ENCODE measurements around the gene TFR2. TPM values are rescaled to one million over a fixed set of nuclear protein-coding genes. Genes with fewer than 3 reads are reported as not detected.
A peak's percentile ranks its signal among the peaks of the same experiment; 100 is the strongest.

The TFR2 gene
- total and polyA plus RNA-seq, 2 experiments from 2014 or later, result 3.7 to 4.2 TPM

DNA sequence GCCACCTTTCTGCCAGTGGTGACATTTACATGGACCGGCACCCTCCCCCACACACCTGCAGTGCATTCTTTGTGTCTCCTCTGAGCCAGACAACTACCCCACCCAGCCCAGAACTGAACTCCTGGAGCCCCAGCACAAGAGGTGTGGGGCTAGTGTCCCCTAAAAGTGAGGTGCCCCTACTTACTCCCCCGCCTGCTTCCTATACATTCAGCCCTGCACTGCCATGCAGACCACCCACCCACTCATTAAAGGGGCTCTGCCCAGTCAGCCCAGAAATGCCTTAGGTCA is 69.6 kb downstream of the TFR2 start:
- H3K27ac Mint-ChIP-seq, result peak overlapping the region; percentile 85
- peaks cover 36% of the 10 kb centered on the region for H3K4me1 Mint-ChIP-seq
- H2AFZ ChIP-seq, result no peak overlapping the region
- peak overlapping the region; percentile 69 for H3K27ac ChIP-seq (ENCODE audit: low read depth)
- peaks cover 12% of the 10 kb centered on the region for H3K36me3 Mint-ChIP-seq (ENCODE audit: low read depth)
- peaks cover 36% of the 10 kb centered on the region for H3K4me1 ChIP-seq (ENCODE audit: insufficient read depth)
- H4K20me1 ChIP-seq (replicated peaks; ENCODE audit: insufficient read depth), result no peaks in the 10 kb centered on the region
- H3K4me3 ChIP-seq, result peak overlapping the region; percentile 30; the same call in 1 of the 2 replicates
- H3F3A ChIP-seq (replicated peaks; ENCODE audit: low read depth), result peaks cover 12% of the 10 kb centered on the region; the same call in 1 of the 2 replicates
- H3K27me3 ChIP-seq (ENCODE audit: insufficient read depth), result peaks cover 13% of the 10 kb centered on the region; the same call in 1 of the 2 replicates
- H3K9me2 ChIP-seq (ENCODE audit: insufficient read depth), result no peaks in the 10 kb centered on the region
- peak overlapping the region; percentile 55; the same call in 2 of the 3 replicates for H3K4me3 Mint-ChIP-seq
- peaks cover 4% of the 10 kb centered on the region; the same call in 1 of the 2 replicates for H3K36me3 ChIP-seq (ENCODE audit: insufficient read depth)
- TF ChIP-seq EZH2 (IDR thresholded peaks at IDR 0.05; ENCODE audit: low read depth, unreplicated experiment) (no peak), CTCF (conservative IDR thresholded peaks at IDR 0.05; ENCODE audit: low read depth in 2 of 2) (no peak), ETS1 (IDR thresholded peaks at IDR 0.05) (no peak), ZNF331 (CRISPR knock-in tag; IDR thresholded peaks at IDR 0.05; ENCODE audit: low read depth) (no peak), ZNF462 (CRISPR knock-in tag; IDR thresholded peaks at IDR 0.05) (no peak), JUNB (IDR thresholded peaks at IDR 0.05; ENCODE audit: unreplicated experiment) (no peak), POLR2AphosphoS5 (IDR thresholded peaks at IDR 0.05; ENCODE audit: low read depth) (no peak), CREB1 (CRISPR knock-in tag; IDR thresholded peaks at IDR 0.05; ENCODE audit: low read depth) (no peak), NANOG (IDR thresholded peaks at IDR 0.05; ENCODE audit: borderline replicate concordance) (no peak), STAT1 (IDR thresholded peaks at IDR 0.05; ENCODE audit: unreplicated experiment) (no peak), ZNF114 (CRISPR knock-in tag; IDR thresholded peaks at IDR 0.05) (no peak), EZH2phosphoT487 (IDR thresholded peaks at IDR 0.05; ENCODE audit: unreplicated experiment) (no peak)
- TF ChIP-seq, protein P1, sequence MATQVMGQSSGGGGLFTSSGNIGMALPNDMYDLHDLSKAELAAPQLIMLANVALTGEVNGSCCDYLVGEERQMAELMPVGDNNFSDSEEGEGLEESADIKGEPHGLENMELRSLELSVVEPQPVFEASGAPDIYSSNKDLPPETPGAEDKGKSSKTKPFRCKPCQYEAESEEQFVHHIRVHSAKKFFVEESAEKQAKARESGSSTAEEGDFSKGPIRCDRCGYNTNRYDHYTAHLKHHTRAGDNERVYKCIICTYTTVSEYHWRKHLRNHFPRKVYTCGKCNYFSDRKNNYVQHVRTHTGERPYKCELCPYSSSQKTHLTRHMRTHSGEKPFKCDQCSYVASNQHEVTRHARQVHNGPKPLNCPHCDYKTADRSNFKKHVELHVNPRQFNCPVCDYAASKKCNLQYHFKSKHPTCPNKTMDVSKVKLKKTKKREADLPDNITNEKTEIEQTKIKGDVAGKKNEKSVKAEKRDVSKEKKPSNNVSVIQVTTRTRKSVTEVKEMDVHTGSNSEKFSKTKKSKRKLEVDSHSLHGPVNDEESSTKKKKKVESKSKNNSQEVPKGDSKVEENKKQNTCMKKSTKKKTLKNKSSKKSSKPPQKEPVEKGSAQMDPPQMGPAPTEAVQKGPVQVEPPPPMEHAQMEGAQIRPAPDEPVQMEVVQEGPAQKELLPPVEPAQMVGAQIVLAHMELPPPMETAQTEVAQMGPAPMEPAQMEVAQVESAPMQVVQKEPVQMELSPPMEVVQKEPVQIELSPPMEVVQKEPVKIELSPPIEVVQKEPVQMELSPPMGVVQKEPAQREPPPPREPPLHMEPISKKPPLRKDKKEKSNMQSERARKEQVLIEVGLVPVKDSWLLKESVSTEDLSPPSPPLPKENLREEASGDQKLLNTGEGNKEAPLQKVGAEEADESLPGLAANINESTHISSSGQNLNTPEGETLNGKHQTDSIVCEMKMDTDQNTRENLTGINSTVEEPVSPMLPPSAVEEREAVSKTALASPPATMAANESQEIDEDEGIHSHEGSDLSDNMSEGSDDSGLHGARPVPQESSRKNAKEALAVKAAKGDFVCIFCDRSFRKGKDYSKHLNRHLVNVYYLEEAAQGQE (IDR thresholded peaks at IDR 0.05; ENCODE audit: unreplicated experiment), result no peak
- H3K4me2 ChIP-seq, result peak overlapping the region; percentile 89
- H3K27me3 Mint-ChIP-seq (ENCODE audit: insufficient read depth, low read depth, poor library complexity), result peaks cover 36% of the 10 kb centered on the region
- H3K79me2 ChIP-seq (replicated peaks; ENCODE audit: insufficient read depth), result no peaks in the 10 kb centered on the region
- DNase-seq (ENCODE audit: low spot score) (peak; percentile 58), ATAC-seq (no peak)
- no peaks in the 10 kb centered on the region for H3K9me3 Mint-ChIP-seq

Measured in GM23338 (cell line).